Mesenteric fat pad (tissue), 1 donor: ENCODE measurements around the gene ANAPC1. TPM values are rescaled to one million over a fixed set of nuclear protein-coding genes. Genes with fewer than 3 reads are reported as not detected.
"Not testable (repeated sequence)": the region's sequence is repeated elsewhere in the genome, so short reads cannot be mapped to it uniquely, and the experiment has no call there.

Experiments
- DNase-seq: peaks from one replicate; pipeline ENCODE4 v3.0.0-alpha.2; 2020; ENCODE audit warnings: low spot score
- total RNA-seq: library from RNA; stranded (reverse); fragmentation: NEBNext Ultra II Directional; extraction: Animal tissue kit (Norgen Biotek cat#: 25700); gene quantifications from one replicate; pipeline ENCODE4 v1.2.1, GENCODE V29; 2021
- donor health status: DM: yes; HTN: yes; CAD: no.

The ANAPC1 gene
- total RNA-seq, 1 donor from 2014 or later, result 37.4 TPM

DNA sequence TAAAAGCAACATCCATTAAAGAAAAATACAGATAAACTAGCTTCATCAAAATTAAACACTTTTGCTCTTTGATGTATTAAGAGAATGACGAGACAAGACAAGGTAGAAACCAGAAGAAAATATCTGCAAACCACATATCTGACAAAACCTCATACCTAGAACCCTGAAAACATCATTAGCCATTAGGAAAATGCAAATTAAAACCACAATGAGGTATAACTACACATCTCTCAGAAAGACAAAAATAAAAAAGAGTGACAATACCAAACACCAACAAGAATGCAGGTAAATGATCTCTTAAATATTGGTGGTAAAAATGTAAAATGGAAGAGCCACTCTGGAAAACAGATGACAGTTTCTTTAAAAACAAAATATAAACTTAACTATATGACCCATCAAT lies 53.5 kb downstream of the ANAPC1 start:
- DNase-seq, result not testable (repeated sequence)

DNA sequence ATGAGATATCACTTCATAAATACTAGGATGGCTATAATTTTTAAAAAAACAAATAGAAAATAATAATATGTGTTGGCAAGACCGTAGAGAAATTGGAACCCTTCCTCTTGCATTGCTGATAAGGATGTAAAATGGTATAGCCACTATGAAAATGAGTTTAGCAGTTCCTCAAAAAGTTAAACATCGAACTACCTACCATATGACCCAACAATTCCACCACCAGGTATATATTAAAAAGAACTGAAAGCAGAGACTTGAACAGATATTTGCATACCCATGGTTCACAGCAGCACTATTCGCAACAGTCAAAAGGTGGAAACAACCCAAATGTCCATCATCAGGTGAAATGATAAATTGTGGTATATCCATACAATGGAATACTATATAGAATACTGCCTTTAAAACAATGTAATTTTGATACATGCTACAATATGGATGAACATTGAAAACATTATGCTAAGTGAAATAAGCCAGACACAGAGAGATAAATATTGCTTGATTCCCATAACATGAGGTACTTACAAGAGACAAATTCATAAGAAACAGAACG lies 55.7 kb downstream of the ANAPC1 start:
- DNase-seq, result not testable (repeated sequence)

GRCh38 chr2:111812970-111813622 lies 70.9 kb downstream of the ANAPC1 start:
- not testable (repeated sequence) for DNase-seq

- not testable (repeated sequence) for DNase-seq
Measured at GRCh38 chr2:111790633-111791032, 93.4 kb downstream of the ANAPC1 start.

DNA sequence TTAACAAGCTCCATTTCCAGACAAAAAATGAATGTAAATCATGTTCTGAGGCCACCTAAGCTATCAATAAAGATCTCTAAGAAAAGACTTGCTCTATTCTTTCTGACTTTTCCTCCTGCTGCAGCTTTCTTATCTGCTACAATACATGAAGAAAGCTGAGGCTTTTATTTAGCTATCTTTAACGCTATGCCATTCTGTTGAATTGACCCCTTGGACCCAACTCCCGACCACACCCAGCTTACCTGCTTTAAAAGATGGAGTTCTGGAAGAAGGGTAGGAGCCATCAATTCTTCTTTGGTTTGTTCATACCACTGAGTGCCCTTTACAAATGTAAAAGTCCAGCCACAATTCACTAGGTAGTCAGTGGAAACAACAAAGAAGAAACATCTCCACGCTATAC lies 99.9 kb downstream of the ANAPC1 start:
- DNase-seq, result not testable (repeated sequence)

- DNase-seq, result not testable (repeated sequence)
Measured at GRCh38 chr2:111782195-111782594, 101.8 kb downstream of the ANAPC1 start.

GRCh38 chr2:111781443-111782094 lies 102.4 kb downstream of the ANAPC1 start:
- DNase-seq, result not testable (repeated sequence)

DNA sequence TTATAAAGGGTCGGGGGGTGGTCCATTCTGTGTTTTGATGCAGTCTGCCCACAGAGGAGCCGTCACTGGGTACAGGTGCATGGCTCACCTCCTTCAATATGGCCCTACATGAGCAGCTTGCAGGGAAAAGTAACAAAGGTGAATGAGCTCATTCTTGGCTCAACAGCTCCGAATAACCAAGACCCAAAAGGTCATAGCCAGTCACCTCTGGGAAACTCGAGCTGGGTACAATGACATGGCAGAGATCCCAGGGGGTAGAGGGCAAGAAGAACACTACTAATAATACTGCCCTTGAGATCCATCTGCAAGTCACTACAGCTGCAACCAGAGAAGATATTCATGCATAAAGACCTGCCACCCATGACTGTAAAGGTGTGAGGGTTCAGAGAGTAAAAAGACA lies 106.8 kb downstream of the ANAPC1 start:
- DNase-seq, result not testable (repeated sequence)

DNA sequence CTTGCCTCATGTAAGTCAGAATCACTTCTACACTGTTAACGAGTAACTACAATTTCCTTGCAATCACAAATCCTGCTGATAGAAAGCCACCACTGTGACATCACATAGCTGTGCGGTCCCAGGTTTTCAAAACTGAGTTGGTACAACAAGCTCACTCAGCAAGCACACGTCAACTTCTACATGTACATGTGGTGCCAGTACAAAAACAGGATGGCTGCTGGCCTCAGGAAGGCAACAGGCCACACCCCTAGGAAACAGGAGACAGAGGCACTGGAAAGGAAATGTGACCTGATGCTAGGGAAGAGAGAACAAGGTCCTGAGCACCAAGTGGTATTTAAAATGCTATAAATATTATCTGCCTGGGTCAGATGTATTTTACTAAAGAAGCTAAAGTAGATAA lies 107.7 kb downstream of the ANAPC1 start:
- not testable (repeated sequence) for DNase-seq

- not testable (repeated sequence) for DNase-seq
Measured at GRCh38 chr2:111772180-111772579, 111.8 kb downstream of the ANAPC1 start.

DNA sequence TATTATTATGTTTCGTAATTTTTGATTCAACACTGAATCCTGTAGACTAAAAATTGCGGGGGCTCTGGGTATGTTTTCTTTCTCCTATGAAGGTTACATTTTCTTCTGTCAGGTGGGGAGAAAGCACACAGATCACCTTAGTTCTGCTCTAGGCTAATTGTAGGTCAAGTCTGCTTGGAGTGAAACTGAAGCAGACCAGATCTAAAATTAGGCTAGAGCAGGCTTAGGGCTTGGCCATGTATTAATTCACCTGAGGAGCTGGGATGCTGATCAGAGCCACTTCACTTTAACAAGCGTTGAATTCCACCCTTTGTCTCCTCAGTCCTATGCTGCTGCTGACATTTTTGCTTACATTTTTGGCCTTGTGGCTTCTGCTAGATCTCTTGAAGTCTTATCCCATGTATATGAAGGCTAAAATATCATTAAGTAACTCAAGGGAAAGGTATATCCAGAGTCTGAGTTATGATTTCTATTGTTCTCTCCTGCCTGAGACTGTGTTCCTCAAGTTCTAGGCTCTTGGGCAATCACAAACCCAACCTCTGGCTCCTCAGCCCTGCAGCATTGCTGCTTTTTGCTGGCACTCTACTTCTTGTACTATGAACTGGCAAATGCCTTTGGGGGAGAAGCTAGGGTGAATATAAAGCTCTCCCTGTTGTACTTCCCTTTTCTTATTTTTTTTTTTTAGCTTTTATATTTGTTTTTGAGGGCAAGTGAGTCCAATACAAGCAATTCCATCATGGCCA lies 112.9 kb downstream of the ANAPC1 start:
- DNase-seq, result not testable (repeated sequence)

DNA sequence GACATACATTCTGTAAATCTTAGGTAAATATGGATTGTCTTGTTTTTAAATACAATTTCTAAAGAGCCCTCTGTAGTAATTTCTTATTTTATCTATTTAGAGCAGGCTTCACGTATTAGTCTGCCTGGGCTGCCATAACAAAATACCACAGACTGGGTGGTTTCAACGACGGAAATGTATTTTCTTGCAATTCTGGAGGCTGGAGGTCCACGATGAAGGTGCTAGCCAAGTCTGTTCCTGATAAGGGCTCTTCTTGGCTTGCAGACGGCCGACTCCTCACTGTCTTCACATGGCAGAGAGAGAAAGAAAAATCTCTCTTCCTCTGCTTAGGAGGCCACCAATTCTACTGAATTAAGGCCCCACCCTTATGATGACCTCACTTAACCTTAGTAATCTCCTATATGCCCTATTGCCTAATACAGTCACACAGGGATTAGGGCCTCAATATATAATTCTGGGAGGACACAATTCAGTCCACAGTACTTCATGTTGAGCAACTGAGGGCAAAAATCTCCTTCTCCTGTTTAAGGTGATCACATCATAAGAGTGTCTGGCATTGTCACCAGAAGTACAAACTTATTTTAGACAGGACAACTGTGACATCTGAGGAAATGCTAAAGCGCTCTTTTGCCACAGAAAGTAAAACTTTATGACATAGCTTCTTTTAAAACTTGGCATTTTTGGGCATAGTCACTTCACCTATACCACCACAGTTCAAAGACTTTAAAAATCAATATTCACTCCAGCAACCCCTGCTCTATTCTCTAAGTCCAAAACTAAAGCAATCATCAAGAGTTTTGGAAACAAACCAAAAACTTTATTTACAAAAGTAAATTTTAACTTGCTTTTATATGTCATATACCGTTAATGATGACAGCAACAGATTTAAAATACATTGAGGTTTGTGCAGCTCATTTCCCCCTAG lies 115.5 kb downstream of the ANAPC1 start:
- DNase-seq, result not testable (repeated sequence)

DNA sequence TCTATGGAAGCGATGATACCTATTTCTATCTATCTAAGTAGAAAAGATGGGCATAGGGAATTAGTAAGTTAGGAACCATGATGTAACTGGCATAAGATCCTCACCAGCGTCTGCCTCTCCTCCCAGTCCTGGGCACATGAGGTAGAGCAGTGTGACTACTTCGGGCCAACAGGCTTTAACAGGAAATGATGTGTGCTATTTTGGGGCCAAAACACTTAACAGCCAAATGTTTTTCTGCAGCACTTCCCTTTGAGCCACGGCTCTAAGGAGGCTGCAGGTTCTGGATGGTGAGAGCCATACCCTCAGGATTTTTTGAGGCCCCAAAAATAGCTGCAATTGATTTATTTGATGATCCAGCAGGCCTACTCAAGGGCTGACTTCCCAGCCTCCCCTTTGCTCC lies 116.9 kb downstream of the ANAPC1 start:
- not testable (repeated sequence) for DNase-seq

DNA sequence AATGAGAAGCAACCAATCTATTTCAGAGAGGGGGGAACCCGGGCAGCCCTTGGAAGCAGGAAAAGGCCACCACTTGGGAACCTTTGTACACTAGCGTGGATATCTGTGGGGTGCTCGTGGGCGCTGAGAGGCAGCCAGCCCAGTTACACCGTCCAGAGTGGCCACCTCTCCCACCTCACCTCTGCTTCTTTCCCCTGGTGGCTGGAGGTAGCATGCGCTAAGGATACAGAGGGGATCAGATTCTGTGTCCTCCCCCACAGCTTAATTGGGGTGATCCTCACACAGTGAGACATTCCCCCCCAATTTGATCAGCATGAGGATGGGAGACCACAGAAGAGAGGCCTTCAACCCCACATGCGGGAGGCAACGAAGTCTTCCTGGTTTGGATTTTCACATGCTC lies 117.7 kb downstream of the ANAPC1 start:
- DNase-seq, result not testable (repeated sequence)

GRCh38 chr2:111764151-111764550 lies 119.8 kb downstream of the ANAPC1 start:
- DNase-seq, result not testable (repeated sequence)

DNA sequence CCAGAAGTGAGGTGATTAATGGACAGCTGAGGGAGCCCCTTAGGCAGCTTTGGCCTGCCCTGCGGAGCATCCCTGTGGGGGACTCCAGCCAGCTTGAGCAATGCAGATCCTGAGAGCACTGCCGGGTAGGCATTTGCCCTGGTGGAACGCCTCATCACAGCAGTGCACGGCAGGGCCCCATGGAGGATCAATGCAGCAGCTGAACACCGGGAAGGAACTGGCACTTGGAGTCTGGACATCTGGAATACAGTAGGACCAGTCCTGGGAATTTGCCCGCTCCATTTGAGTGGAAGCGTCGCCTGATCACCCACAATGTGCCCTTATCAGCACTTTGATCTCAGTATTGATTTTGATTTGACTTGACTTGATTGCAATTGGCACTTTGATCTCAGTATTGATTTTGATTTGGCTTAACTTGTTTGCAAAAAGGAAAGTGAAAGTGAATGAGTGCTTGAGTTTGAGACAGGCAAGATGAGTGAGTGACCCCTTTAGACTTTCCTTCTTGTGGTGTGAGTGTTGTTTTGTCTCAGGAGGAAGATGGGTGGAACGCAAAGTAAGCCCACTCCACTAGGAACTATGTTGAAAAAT lies 123.2 kb downstream of the ANAPC1 start:
- not testable (repeated sequence) for DNase-seq

GRCh38 chr2:111752533-111752932 lies 131.5 kb downstream of the ANAPC1 start:
- not testable (repeated sequence) for DNase-seq

DNA sequence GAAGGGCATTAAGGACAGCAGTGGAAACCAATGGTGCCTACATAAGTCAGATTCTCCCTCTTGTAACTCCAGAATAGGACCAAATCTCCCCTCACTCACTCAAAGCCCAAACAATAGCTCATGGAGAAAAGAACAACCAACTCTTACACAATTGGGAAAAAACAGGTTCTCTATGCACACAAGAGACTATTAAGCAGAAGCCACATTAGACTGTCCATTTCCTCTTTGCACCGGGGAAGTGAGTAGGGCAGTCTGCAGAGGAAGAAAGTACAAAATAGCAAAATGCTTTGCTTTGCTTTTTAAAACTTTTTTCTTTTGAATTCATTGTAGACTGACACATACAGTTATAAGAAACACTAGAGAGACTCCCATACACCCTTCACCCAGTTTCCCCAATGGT lies 133.4 kb downstream of the ANAPC1 start:
- not testable (repeated sequence) for DNase-seq

- not testable (repeated sequence) for DNase-seq
Measured at GRCh38 chr2:111748429-111748828, 135.6 kb downstream of the ANAPC1 start.

DNA sequence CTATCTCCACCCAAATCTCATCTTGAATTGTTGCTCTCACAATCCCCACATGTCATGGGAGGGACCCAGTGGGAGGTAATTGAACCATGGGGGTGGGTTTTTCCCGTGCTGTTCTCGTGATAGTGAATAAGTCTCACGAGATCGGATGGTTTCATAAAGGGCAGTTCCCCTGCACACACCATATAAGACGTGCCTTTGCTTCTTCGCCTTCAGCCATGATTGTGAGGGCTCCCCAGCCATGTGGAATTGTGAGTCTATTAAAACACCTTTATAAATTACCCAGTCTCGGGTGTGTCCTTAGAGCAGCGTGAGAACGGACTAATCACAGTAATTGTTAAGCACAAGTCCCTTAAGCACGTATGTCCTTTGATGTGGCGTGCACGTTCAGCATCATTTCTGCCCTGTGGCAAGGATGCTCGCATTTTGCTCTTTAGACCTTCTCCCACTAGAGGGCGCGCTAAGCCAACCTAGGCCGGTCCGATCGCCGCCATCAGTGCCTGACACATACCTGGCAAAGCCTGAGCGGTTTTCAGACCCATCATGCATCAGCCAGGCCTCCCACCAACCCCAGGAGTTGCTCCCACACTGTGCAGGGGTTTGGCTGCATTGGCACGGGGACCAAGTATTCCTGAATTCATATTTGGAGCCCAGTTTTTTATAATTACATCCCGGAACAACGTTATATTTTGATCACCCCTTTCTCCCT lies 136.4 kb downstream of the ANAPC1 start:
- DNase-seq, result not testable (repeated sequence)
